Measurements from ENCODE around the gene SP140. TPM values are rescaled to one million over a fixed set of nuclear protein-coding genes. Genes with fewer than 3 reads are reported as not detected.

SP140 gene
- polyA plus RNA-seq, 2 of the 4 experiments (the other 2 are of a cell fraction) = 0.10 TPM; not detected in 1

DNA sequence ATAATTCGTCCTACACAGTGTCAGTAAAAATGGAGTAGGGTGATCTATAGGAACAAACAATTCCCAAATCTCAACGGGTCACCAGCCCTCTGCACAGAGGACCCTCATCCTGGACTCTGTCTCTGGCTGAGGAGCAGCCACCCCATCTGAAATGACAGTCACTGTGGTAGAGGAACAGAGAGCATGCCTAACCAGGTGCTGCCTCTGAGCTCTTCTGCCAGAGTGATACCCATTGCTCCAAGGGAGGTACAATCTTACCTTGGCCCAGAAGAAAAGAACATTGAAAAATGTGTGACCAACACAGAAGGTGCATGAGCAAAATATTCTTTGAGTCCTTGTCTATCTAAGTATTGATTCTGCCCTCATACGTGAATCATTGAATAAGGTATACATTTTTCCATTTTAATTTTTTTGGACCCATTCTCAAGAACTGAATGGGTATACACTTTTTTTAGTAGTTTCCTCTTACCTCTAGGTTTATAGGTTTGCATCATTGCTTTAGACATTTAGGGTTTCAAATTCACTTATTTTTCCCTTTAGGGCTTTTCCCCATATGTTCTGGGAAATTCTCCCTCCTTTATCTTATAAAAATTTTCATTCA, 8.7 kb downstream of the SP140 start:
- CTCF ChIA-PET = interaction anchor here (1.1 kb wide), 1 partner anchor 17 kb away, joined by 4 read pairs; no protein-coding TSS in a partner anchor
- Histone ChIP-seq H3K4me3 (no peak overlapping the region), H3K27ac (no peak overlapping the region), H3K9me3 (peaks cover 10% of the 10 kb centered on the region; the same call in 1 of the 3 replicates), H3K4me1 (no peaks in the 10 kb centered on the region), H3K4me2 (no peak overlapping the region)
- POLR2A ChIA-PET = no interaction called here
- no peak for TF ChIP-seq ESRRA (IDR thresholded peaks at IDR 0.05; ENCODE audit: borderline replicate concordance, low read length)
- TF ChIP-seq, protein P1, sequence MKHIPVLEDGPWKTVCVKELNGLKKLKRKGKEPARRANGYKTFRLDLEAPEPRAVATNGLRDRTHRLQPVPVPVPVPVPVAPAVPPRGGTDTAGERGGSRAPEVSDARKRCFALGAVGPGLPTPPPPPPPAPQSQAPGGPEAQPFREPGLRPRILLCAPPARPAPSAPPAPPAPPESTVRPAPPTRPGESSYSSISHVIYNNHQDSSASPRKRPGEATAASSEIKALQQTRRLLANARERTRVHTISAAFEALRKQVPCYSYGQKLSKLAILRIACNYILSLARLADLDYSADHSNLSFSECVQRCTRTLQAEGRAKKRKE (CRISPR knock-in tag; IDR thresholded peaks at IDR 0.05; ENCODE audit: low read depth) = no peak
- TF ChIP-seq, protein P2, sequence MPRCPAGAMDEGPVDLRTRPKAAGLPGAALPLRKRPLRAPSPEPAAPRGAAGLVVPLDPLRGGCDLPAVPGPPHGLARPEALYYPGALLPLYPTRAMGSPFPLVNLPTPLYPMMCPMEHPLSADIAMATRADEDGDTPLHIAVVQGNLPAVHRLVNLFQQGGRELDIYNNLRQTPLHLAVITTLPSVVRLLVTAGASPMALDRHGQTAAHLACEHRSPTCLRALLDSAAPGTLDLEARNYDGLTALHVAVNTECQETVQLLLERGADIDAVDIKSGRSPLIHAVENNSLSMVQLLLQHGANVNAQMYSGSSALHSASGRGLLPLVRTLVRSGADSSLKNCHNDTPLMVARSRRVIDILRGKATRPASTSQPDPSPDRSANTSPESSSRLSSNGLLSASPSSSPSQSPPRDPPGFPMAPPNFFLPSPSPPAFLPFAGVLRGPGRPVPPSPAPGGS (IDR thresholded peaks at IDR 0.05) = no peak
- no peak for TF ChIP-seq CBX2 (IDR thresholded peaks at IDR 0.05; ENCODE audit: borderline replicate concordance, low read depth)
- TF ChIP-seq, protein P3, sequence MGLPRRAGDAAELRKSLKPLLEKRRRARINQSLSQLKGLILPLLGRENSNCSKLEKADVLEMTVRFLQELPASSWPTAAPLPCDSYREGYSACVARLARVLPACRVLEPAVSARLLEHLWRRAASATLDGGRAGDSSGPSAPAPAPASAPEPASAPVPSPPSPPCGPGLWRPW (IDR thresholded peaks at IDR 0.05) = no peak
- TF ChIP-seq MAFK (IDR thresholded peaks at IDR 0.05; ENCODE audit: partially characterized antibody) = no peak
- TF ChIP-seq TFCP2L1 (CRISPR knock-in tag; IDR thresholded peaks at IDR 0.05) = no peak
- no peak for TF ChIP-seq RCOR1 (IDR thresholded peaks at IDR 0.05; ENCODE audit: low read depth, low read length)
- TF ChIP-seq HOXA7 (CRISPR knock-in tag; IDR thresholded peaks at IDR 0.05) = no peak
- TF ChIP-seq CBX8 (IDR thresholded peaks at IDR 0.05) = no peak
- TF ChIP-seq BHLHE40 (IDR thresholded peaks at IDR 0.05; ENCODE audit: low read depth, low read length) = no peak
- TF ChIP-seq JUN (IDR thresholded peaks at IDR 0.05) = no peak
- no peak for TF ChIP-seq ZC3H11A (IDR thresholded peaks at IDR 0.05)
- TF ChIP-seq, protein P4, sequence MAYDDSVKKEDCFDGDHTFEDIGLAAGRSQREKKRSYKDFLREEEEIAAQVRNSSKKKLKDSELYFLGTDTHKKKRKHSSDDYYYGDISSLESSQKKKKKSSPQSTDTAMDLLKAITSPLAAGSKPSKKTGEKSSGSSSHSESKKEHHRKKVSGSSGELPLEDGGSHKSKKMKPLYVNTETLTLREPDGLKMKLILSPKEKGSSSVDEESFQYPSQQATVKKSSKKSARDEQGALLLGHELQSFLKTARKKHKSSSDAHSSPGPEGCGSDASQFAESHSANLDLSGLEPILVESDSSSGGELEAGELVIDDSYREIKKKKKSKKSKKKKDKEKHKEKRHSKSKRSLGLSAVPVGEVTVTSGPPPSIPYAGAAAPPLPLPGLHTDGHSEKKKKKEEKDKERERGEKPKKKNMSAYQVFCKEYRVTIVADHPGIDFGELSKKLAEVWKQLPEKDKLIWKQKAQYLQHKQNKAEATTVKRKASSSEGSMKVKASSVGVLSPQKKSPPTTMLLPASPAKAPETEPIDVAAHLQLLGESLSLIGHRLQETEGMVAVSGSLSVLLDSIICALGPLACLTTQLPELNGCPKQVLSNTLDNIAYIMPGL (CRISPR knock-in tag; IDR thresholded peaks at IDR 0.05; ENCODE audit: borderline replicate concordance) = no peak
- no peak for TF ChIP-seq SREBF2 (IDR thresholded peaks at IDR 0.05)
- TF ChIP-seq TP53 (CRISPR knock-in tag; IDR thresholded peaks at IDR 0.05) = no peak
- TF ChIP-seq, protein P5, sequence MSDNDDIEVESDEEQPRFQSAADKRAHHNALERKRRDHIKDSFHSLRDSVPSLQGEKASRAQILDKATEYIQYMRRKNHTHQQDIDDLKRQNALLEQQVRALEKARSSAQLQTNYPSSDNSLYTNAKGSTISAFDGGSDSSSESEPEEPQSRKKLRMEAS (IDR thresholded peaks at IDR 0.05) = no peak
- no peak for FAIRE-seq
- 47% methylated on average over 3 of the region's 3 CpGs for WGBS (ENCODE audit: missing lambda C conversion rate)
- no peak for ATAC-seq
- DNase-seq (ENCODE audit: low read depth in 1 of 2, low spot score in 1 of 2) = no peak

DNA sequence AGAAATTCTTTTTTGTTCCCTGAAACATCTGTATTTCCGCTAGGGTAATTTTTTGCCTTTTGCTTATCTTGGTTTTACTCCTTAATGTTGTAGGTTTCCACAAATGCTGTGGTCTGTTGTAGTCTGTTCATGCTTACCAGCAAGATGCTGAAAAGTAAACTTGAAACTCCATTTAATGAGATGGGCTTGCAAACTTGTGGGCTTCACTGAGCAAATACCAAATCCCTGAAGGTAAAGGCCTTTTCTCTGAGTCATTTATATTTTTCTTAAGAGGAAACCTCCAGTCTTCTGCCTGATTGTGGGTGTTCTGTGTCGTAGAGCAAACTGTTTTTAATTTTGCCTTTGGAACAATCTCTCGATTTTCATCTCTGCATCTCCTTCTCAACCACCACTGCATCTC, 9.3 kb downstream of the SP140 start:
- no peak overlapping the region for H3K27ac ChIP-seq
- WGBS (ENCODE audit: missing lambda C conversion rate) = 38% methylated on average over 3 of the region's 3 CpGs
- DNase-seq (ENCODE audit: low read depth in 1 of 2, low spot score in 1 of 2) (no peak), FAIRE-seq (no peak), ATAC-seq (no peak)
- no peak overlapping the region for H3K4me3 ChIP-seq
- no peak for TF ChIP-seq RAD21 (conservative IDR thresholded peaks at IDR 0.05 in 1 of 2, IDR thresholded peaks at IDR 0.05 in 1 of 2)
- TF ChIP-seq SREBF2 (IDR thresholded peaks at IDR 0.05) = no peak
- no peak for TF ChIP-seq JUNB (IDR thresholded peaks at IDR 0.05)
- TF ChIP-seq MAFK (IDR thresholded peaks at IDR 0.05; ENCODE audit: partially characterized antibody) = no peak
- TF ChIP-seq ZFP36 (IDR thresholded peaks at IDR 0.05; ENCODE audit: borderline replicate concordance, partially characterized antibody) = no peak
- no peak for TF ChIP-seq ZNF302 (CRISPR knock-in tag; IDR thresholded peaks at IDR 0.05)
- TF ChIP-seq EP300 (IDR thresholded peaks at IDR 0.05) = no peak
- TF ChIP-seq CHD2 (IDR thresholded peaks at IDR 0.05; ENCODE audit: low read length, partially characterized antibody) = no peak
- TF ChIP-seq, protein P6, sequence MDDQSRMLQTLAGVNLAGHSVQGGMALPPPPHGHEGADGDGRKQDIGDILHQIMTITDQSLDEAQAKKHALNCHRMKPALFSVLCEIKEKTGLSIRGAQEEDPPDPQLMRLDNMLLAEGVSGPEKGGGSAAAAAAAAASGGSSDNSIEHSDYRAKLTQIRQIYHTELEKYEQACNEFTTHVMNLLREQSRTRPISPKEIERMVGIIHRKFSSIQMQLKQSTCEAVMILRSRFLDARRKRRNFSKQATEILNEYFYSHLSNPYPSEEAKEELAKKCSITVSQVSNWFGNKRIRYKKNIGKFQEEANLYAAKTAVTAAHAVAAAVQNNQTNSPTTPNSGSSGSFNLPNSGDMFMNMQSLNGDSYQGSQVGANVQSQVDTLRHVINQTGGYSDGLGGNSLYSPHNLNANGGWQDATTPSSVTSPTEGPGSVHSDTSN (IDR thresholded peaks at IDR 0.05) = no peak
- TF ChIP-seq, protein P3 (IDR thresholded peaks at IDR 0.05) = no peak
- TF ChIP-seq NFE2L2 (conservative IDR thresholded peaks at IDR 0.05; ENCODE audit: low read length) = no peak
- ChIA-PET CTCF (no interaction called here), POLR2A (no interaction called here)
- no peak overlapping the region for H3K4me2 ChIP-seq
- H3K9me3 ChIP-seq = peaks cover 10% of the 10 kb centered on the region; the same call in 1 of the 3 replicates
- H3K4me1 ChIP-seq = no peaks in the 10 kb centered on the region

Data from A549 (cell line).